HG03575 (cell line): Measurements from ENCODE around the gene ITPR2.

ENCODE experiments used
- ATAC-seq: cut with Tn5 transposase; IDR thresholded peaks from one replicate; pipeline ENCODE4 v1.9.1; 2021; ENCODE audit not compliant: unreplicated experiment, insufficient number of reproducible peaks, low FRiP score; ENCODE audit errors: extremely low read depth

The ITPR2 gene

GRCh38 chr12:26573225-26573909 is 259.6 kb downstream of the ITPR2 start:
- no peak for ATAC-seq

GRCh38 chr12:26572137-26572536 is 260.9 kb downstream of the ITPR2 start:
- ATAC-seq = no peak

DNA sequence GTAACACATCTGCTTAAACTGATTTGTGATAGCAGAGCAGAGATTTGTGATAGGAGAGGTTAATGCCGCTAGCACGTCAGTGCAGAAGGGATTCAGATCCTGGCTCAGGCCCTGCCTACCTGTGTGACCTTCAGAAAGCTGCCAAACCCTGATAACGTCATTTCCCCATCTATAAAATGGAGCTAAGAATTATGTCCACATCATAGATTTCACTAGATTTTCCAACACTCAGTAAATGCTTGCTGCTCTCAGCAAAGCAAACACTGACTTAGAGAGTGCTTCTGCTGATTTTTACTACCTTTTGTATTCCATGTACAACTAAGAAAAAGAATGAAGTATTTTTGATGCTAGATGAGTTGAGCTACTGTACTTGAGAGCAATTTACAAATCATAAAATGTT is 261.4 kb downstream of the ITPR2 start:
- no peak for ATAC-seq

DNA sequence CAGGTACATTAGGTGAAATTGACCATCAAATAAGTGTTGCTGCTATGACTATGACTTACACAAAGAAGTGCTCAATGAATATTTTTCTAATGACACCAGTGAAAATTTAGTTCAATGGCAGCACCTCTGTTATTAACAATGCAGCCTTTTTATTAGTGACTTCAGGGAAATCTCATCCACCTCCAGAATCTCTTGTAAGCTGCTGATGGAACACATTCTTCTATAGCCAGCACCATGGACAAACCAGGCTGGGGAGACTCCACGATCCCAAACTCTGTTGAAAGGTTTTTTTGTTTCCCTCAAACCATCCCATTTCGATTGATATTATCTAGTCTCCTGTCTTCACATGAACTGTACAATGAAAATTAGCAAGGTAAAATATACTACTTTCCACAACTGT is 265.9 kb downstream of the ITPR2 start:
- no peak for ATAC-seq

DNA sequence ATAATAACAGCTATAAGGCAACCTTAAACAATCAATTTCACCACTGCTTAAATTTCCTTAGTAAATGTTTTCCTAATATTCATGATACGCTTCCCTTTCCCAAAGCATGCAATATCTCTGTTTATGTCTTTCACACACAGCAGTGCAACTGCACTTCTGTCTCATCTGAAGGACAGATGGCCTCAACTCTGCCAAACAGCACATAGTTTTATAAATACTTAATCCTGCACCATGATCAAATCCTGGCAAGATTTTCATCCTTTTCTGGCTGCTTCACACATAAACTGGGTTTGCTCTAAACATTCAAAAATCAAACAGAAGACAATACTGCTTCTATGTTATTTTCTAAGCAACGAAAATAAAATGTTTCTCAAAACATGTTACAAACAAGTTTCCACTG is 266.3 kb downstream of the ITPR2 start:
- no peak for ATAC-seq

- ATAC-seq = no peak
Measured at GRCh38 chr12:26566186-26566585, 266.8 kb downstream of the ITPR2 start.

GRCh38 chr12:26564391-26564790 is 268.6 kb downstream of the ITPR2 start:
- no peak for ATAC-seq

DNA sequence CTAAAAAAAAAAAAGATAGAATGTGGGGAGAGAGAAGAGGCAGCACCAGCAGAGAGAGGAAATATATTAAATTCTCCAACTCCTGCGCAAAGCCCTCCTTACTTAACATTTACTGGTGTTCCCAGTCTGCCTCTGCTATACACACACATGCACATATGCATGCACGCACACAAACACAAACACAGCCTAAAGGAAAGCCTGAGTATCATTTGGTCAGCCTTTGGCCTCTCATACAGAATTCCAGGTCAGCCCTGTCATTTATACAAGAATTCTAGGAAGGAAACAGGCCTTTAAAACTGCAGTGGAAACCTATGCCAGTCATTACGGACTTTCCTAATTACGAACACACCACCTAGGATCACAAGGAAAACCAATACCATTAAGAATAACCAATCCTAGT is 269.4 kb downstream of the ITPR2 start:
- no peak for ATAC-seq

- no peak for ATAC-seq
Measured at GRCh38 chr12:26557326-26557725, 275.7 kb downstream of the ITPR2 start.

- no peak for ATAC-seq
Measured at GRCh38 chr12:26556916-26557315, 276.1 kb downstream of the ITPR2 start.

GRCh38 chr12:26555139-26555538 is 277.9 kb downstream of the ITPR2 start:
- ATAC-seq = no peak

DNA sequence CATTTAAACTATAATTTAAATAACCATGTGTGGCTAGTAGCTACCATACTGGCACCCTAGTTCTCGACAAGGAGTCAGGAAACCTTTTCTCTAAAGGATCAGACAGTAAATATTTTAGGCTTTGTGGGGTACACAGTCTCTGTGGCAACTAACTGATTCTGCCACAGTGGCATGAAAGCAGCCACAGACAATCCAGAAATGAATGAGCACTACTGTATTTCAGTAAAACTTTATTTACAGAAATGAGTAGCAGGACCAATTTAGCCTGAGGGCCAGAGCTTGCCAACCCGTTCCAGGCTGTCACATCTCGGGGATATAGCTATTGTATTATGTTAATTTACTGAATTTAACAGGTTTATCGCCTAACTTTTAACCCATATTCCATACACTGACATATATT is 278.7 kb downstream of the ITPR2 start:
- no peak for ATAC-seq

DNA sequence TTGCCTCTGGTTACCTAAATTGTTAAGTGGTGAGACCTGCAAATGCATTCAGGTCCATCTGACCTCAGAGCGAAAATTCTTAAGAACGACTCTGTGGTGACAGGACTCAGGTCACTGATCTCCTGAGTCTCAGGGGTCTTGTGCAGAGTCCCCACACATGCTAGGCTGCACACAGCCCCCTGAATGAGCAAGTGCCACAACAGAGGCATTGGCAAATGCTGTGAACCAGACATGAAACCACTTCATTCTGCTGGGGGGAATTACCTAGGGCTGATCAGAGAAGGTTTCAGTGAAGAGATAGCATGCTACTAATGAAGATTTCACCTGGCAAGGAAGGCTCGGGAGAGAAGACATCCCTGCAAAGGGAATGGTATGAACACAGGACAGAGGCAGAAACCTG is 281.6 kb downstream of the ITPR2 start:
- ATAC-seq = no peak

- ATAC-seq = no peak
Measured at GRCh38 chr12:26548227-26548626, 284.8 kb downstream of the ITPR2 start.

DNA sequence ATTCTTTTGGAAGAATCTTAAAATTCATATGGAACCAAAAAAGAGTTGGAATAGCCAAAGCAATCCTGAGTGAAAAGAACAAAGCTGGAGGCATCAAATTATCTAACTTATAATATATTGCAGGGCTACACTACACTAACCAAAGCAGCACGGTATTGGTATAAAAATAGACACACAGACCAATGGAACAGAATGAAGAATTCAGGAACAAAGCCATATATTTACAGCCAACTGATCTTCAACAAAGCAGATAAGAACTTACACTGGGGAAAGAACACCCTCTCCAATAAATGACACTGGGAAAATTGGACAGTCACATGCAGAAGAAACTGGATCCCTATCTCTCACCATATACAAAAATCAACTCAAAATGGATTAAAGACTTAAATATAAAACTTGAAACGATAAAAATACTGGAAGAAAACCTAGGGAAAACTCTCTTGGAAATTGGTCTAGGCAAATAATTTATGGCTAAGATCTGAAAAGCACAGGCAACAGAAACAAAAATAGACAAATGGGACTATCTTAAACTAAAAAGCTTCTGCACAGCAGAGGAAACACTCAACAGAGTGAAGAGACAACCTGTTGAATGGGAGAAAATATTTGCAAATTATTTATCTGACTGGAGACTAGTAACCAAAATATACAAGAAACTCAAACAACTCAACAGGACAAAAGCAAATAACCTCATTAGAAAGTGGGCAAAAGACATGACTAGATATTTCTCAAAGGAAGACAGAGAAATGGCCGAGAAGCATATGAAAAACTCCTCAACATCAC is 286.3 kb downstream of the ITPR2 start:
- no peak for ATAC-seq

- ATAC-seq = no peak
Measured at GRCh38 chr12:26539131-26539530, 293.9 kb downstream of the ITPR2 start.

GRCh38 chr12:26537651-26538050 is 295.3 kb downstream of the ITPR2 start:
- ATAC-seq = no peak

DNA sequence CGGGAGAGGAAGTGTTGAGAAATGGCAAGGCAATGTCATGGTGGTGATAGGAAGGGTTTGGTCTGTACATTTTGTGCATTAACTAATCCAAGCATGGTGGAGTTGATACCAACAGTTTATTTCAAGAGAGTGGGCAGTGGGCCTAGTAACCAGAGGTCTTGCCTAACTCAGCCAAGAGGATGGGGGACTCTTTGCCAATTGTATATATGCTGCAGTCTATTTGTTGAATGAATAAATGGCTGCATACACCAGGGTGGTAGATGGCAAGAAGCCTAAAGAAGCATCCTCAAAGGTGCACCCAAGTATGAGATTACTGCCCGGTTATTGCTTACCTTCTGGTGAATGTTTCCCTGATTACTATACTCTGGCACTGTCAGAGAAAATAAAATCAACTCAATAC is 295.9 kb downstream of the ITPR2 start:
- ATAC-seq = no peak

DNA sequence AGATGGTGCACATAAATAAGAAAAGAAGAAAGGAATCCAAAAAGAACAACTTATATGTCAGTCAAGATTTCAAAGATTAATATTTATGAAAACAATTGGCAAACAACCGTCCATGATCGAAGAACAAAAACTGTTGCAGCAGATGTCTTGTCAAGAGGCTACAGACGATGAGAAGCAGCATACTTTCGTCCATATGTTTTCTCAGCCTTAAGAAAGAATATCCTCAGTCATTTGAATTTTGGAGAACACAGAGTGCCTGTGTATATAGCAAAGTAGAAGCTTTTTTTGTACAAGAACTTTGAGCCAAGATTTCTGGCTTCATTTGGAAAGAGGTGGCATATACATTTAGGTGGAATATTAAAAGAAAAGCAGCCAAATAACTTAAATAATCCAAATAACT is 297.2 kb downstream of the ITPR2 start:
- ATAC-seq = no peak

- ATAC-seq = no peak
Measured at GRCh38 chr12:26534071-26534470, 298.9 kb downstream of the ITPR2 start.

DNA sequence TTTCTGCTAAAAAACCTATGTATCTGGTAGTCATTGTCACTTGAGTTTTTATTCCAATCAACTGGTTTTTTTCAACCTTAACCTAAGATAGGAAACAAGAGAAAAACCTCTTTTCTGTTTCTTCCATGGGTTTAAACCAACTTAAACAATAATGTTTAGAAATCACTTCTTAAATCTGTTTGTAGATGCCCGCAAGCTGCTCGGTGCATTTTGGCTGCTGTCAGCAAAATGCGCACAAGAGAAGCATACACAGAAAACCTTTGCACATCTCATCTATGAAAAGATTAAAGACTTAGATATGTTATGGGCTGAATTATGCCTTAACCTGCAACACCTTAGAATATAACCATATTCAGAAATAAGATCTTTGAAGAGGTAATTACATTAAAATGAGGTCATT is 299.8 kb downstream of the ITPR2 start:
- no peak for ATAC-seq
